MM.1S (cell line): ENCODE results near the gene AUTS2.

Source experiments
- DNase-seq: peaks from one replicate; pipeline ENCODE4 v3.0.0-alpha.2; 2015
- H2AFZ ChIP-seq: fragments of 300-600 bp; sonication (generic); 2 replicates; pipeline ENCODE4 v1.6.0; 2016; ENCODE audit warnings: antibody characterized with exemption, low read length
- H3F3A ChIP-seq: fragments of 300-600 bp; sonication (generic); 2 replicates; pipeline ENCODE4 v1.6.1; 2016; ENCODE audit warnings: mild to moderate bottlenecking, antibody characterized with exemption, low read length, moderate library complexity, mixed read lengths; ENCODE audit not compliant: insufficient read depth
- H3K27ac ChIP-seq: fragments of 300-600 bp; sonication (generic); 2 replicates; pipeline ENCODE4 v1.5.1; 2016; ENCODE audit warnings: mild to moderate bottlenecking, low read length
- H3K27me3 ChIP-seq: fragments of 300-600 bp; sonication (generic); replicated peaks from 2 replicates; pipeline ENCODE4 v1.6.0; 2016; ENCODE audit warnings: low read length; ENCODE audit not compliant: insufficient read depth
- H3K36me3 ChIP-seq: fragments of 300-600 bp; sonication (generic); replicated peaks from 2 replicates; pipeline ENCODE4 v1.6.1; 2016; ENCODE audit warnings: mild to moderate bottlenecking, low read length, mixed read lengths; ENCODE audit not compliant: insufficient read depth
- H3K4me1 ChIP-seq: fragments of 300-600 bp; sonication (generic); 2 replicates; pipeline ENCODE4 v1.6.1; 2016; ENCODE audit warnings: low read length, mixed read lengths
- H3K4me2 ChIP-seq: fragments of 300-600 bp; sonication (generic); 2 replicates; pipeline ENCODE4 v1.6.0; 2016; ENCODE audit warnings: low read depth, low read length
- H3K4me3 ChIP-seq: fragments of 300-600 bp; sonication (generic); 2 replicates; pipeline ENCODE4 v1.5.1; 2016; ENCODE audit warnings: low read length, mixed read lengths
- H3K79me2 ChIP-seq: fragments of 300-600 bp; sonication (generic); 2 replicates; pipeline ENCODE4 v1.6.1; 2016; ENCODE audit warnings: mixed run types, low read length, mixed read lengths
- H3K9ac ChIP-seq: fragments of 300-600 bp; sonication (generic); 2 replicates; pipeline ENCODE4 v1.6.1; 2016; ENCODE audit warnings: low read length, mixed read lengths
- H3K9me2 ChIP-seq: fragments of 300-600 bp; sonication (generic); replicated peaks from 2 replicates; pipeline ENCODE4 v1.6.1; 2016; ENCODE audit warnings: mild to moderate bottlenecking, low read length, mixed read lengths; ENCODE audit not compliant: insufficient read depth
- H3K9me3 ChIP-seq: fragments of 300-600 bp; sonication (generic); replicated peaks from 2 replicates; pipeline ENCODE4 v1.6.1; 2016; ENCODE audit warnings: mild to moderate bottlenecking, low read length, mixed read lengths; ENCODE audit not compliant: insufficient read depth
- H4K20me1 ChIP-seq: fragments of 300-600 bp; sonication (generic); 2 replicates; pipeline ENCODE4 v1.6.1; 2016; ENCODE audit warnings: mild to moderate bottlenecking, low read length, moderate library complexity, mixed read lengths; ENCODE audit not compliant: insufficient read depth
- CTCF ChIP-seq: fragments of 300-600 bp; sonication (generic); IDR thresholded peaks from 2 replicates; pipeline ENCODE4 v1.5.1; 2016; ENCODE audit warnings: antibody characterized with exemption, low read length, mixed read lengths
- EZH2 ChIP-seq: fragments of 300-600 bp; sonication (generic); optimal IDR thresholded peaks from 2 replicates; pipeline ENCODE3; 2017; ENCODE audit warnings: low read depth, mild to moderate bottlenecking, antibody characterized with exemption, low read length, mixed read lengths
- EZH2phosphoT487 ChIP-seq: fragments of 300-600 bp; sonication (generic); IDR thresholded peaks from 2 replicates; pipeline ENCODE4 v1.6.1; 2018; ENCODE audit warnings: antibody characterized with exemption, low read length

The AUTS2 gene

GRCh38 chr7:70717553-70718329, 1119.5 kb downstream of the AUTS2 start:
- Histone ChIP-seq H3K79me2 (peaks cover 95% of the 10 kb centered on the region), H2AFZ (no peak overlapping the region), H3K4me2 (no peak overlapping the region), H3K4me1 (no peaks in the 10 kb centered on the region), H3K9me2 (no peaks in the 10 kb centered on the region), H3K27ac (no peak overlapping the region), H3F3A (no peaks in the 10 kb centered on the region), H3K4me3 (no peak overlapping the region), H3K36me3 (no peaks in the 10 kb centered on the region), H4K20me1 (no peaks in the 10 kb centered on the region), H3K27me3 (no peaks in the 10 kb centered on the region), H3K9me3 (no peaks in the 10 kb centered on the region), H3K9ac (no peak overlapping the region)
- DNase-seq: no peak
- TF ChIP-seq CTCF (no peak), EZH2 (no peak), EZH2phosphoT487 (no peak)

DNA sequence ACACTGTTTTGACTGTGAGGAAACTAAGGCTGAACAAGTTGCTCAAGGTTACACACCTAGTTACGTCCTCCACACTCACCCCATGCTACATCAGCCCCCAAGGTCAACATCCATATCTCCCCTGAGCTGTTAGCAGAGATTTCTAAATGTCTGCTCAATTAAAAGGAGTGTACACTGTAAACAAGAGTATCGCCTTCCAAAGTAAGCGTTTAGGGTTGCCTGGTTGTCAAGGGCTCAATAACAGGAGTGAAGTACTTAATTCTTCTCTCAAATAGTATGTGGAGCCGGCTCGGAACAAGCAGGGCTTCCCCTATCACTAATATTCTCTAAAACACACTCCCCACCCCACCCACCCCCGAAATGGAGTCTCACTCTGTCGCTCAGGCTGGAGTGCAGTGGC, 1120.8 kb downstream of the AUTS2 start:
- no peaks in the 10 kb centered on the region for H3K9me3 ChIP-seq
- TF ChIP-seq CTCF (no peak), EZH2 (no peak), EZH2phosphoT487 (no peak)
- no peak overlapping the region for H3K9ac ChIP-seq
- H3K27ac ChIP-seq: no peak overlapping the region
- H3K36me3 ChIP-seq: no peaks in the 10 kb centered on the region
- H3K4me3 ChIP-seq: no peak overlapping the region
- no peaks in the 10 kb centered on the region for H4K20me1 ChIP-seq
- H3F3A ChIP-seq: no peaks in the 10 kb centered on the region
- no peak overlapping the region for H2AFZ ChIP-seq
- no peaks in the 10 kb centered on the region for H3K9me2 ChIP-seq
- H3K27me3 ChIP-seq: no peaks in the 10 kb centered on the region
- H3K4me2 ChIP-seq: no peak overlapping the region
- no peak for DNase-seq
- H3K79me2 ChIP-seq: peaks cover 95% of the 10 kb centered on the region
- no peaks in the 10 kb centered on the region for H3K4me1 ChIP-seq

DNA sequence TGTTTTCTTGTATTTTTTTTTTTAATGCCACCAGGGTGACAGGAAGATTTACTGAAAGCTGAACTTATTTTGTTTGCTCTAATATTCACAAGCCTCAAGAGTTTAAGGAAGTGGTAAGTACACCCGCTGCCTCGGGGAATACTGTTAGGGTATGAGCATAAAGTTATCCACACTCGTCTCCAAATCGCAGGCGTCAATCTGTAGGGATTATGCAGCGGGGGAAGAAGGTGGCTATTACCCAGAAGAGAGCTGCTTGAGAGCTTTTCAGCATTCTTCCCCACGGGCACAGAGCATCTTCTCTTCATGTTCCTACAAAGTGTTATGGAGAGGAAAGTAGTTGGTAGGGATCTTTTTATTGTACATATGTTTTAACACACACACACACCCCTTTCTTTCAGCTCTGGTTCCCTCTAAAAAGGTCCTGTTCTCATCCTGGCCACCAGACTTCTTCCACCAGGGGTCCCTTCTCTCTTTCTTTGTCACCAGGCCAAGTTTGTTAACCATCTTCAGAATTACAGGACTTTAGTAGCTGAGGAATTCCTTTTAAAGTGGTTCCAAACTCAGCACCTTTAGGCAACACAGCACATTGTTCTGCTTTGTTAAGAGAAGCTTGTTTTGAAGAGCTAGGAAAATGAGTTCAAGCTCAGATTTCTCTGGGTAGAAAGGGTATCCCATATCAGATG, 1122.1 kb downstream of the AUTS2 start:
- H3K9ac ChIP-seq: no peak overlapping the region
- H3K27me3 ChIP-seq: no peaks in the 10 kb centered on the region
- no peaks in the 10 kb centered on the region for H3F3A ChIP-seq
- H3K36me3 ChIP-seq: no peaks in the 10 kb centered on the region
- no peak overlapping the region for H2AFZ ChIP-seq
- H3K9me3 ChIP-seq: no peaks in the 10 kb centered on the region
- no peak for TF ChIP-seq EZH2phosphoT487
- no peak for TF ChIP-seq CTCF
- TF ChIP-seq EZH2: no peak
- no peak overlapping the region for H3K4me2 ChIP-seq
- peaks cover 95% of the 10 kb centered on the region for H3K79me2 ChIP-seq
- H3K27ac ChIP-seq: no peak overlapping the region
- no peak overlapping the region for H3K4me3 ChIP-seq
- no peaks in the 10 kb centered on the region for H4K20me1 ChIP-seq
- no peaks in the 10 kb centered on the region for H3K4me1 ChIP-seq
- no peak for DNase-seq
- no peaks in the 10 kb centered on the region for H3K9me2 ChIP-seq
